ENCODE results near the gene MAST4. TPM values are rescaled to one million over a fixed set of nuclear protein-coding genes. Genes with fewer than 3 reads are reported as not detected.

MAST4 gene
- total RNA-seq, 5 donors from 2014 or later (not counting 1 experiment from before 2014, with no cell fraction given) = 26.1 to 35.5 (median 32.0) TPM

GRCh38 chr5:67061511-67061910 is 465.3 kb downstream of the MAST4 start:
- H3K27ac Mint-ChIP-seq = no peak overlapping the region
- CTCF ChIA-PET = interaction anchor here in 1 of 2 donors (0.7 kb wide), 1 partner anchor 9 kb away, joined by 4 read pairs; no protein-coding TSS in a partner anchor
- POLR2A ChIA-PET = interaction anchor here in 1 of 2 donors (0.6 kb wide), 1 partner anchor 672 kb away, joined by 6 read pairs; no protein-coding TSS in a partner anchor
- no CpG with 5 or more reads among the region's 1 CpG for whole genome bisulfite sequencing (ENCODE audit: insufficient coverage)
- peaks cover 17 to 26% (median 25%) of the 10 kb centered on the region in 3 donors for H3K4me1 Mint-ChIP-seq
- H3K27ac ChIP-seq (ENCODE audit: low read length) = no peak overlapping the region
- DNase-seq (no peak), ATAC-seq (replicated peaks in 1 of 4) (no peak)
- no peaks in the 10 kb centered on the region for H3K9me3 ChIP-seq
- H3K4me1 ChIP-seq (ENCODE audit: control insufficient read depth in 1 of 2, extremely low read depth in 1 of 2, insufficient read depth in 2 of 2, low read length in 2 of 2) = peaks cover 0 to 7% of the 10 kb centered on the region in 2 experiments
- H3K4me3 ChIP-seq (ENCODE audit: control insufficient read depth in 1 of 2, extremely low read depth in 1 of 2, low read length in 1 of 2) = no peak overlapping the region
- H3K9me3 Mint-ChIP-seq = no peaks in the 10 kb centered on the region
- H3K27me3 ChIP-seq (replicated peaks in 1 of 2; ENCODE audit: control insufficient read depth in 2 of 2, extremely low read depth in 1 of 2, insufficient read depth in 2 of 2, low read length in 1 of 2) = no peaks in the 10 kb centered on the region
- H3K4me3 Mint-ChIP-seq = no peak overlapping the region
- H3K36me3 Mint-ChIP-seq = peaks cover 47% of the 10 kb centered on the region
- H3K27me3 Mint-ChIP-seq = no peaks in the 10 kb centered on the region
- peaks cover 0 to 7% of the 10 kb centered on the region in 2 donors for H3K36me3 ChIP-seq (ENCODE audit: control insufficient read depth in 2 of 2, extremely low read depth in 1 of 2, insufficient read depth in 1 of 2, low read length in 1 of 2)

GRCh38 chr5:67063055-67063454 is 466.9 kb downstream of the MAST4 start:
- no peaks in the 10 kb centered on the region for H3K9me3 ChIP-seq
- Mint-ChIP-seq H3K36me3 (peaks cover 51% of the 10 kb centered on the region), H3K4me1 (peaks cover 17 to 26% (median 25%) of the 10 kb centered on the region in 3 donors), H3K9me3 (no peaks in the 10 kb centered on the region), H3K27me3 (no peaks in the 10 kb centered on the region), H3K4me3 (no peak overlapping the region), H3K27ac (no peak overlapping the region)
- POLR2A ChIA-PET = interaction anchor here in 1 of 2 donors (0.7 kb wide), 1 partner anchor 227 kb away, joined by 6 read pairs; no protein-coding TSS in a partner anchor
- WGBS (ENCODE audit: insufficient coverage) = no CpG with 5 or more reads among the region's 3 CpGs
- ATAC-seq (replicated peaks in 1 of 4) (no peak), DNase-seq (no peak)
- H3K4me3 ChIP-seq (ENCODE audit: control insufficient read depth in 1 of 2, extremely low read depth in 1 of 2, low read length in 1 of 2) = no peak overlapping the region
- CTCF ChIA-PET = interaction anchor here in 1 of 2 donors (0.7 kb wide), 1 partner anchor 94 kb away, joined by 3 read pairs; no protein-coding TSS in a partner anchor
- H3K27ac ChIP-seq (ENCODE audit: low read length) = no peak overlapping the region
- no peaks in the 10 kb centered on the region for H3K27me3 ChIP-seq (replicated peaks in 1 of 2; ENCODE audit: control insufficient read depth in 2 of 2, extremely low read depth in 1 of 2, insufficient read depth in 2 of 2, low read length in 1 of 2)
- H3K36me3 ChIP-seq (ENCODE audit: control insufficient read depth in 2 of 2, extremely low read depth in 1 of 2, insufficient read depth in 1 of 2, low read length in 1 of 2) = no peaks in the 10 kb centered on the region
- H3K4me1 ChIP-seq (ENCODE audit: control insufficient read depth in 1 of 2, extremely low read depth in 1 of 2, insufficient read depth in 2 of 2, low read length in 2 of 2) = peaks cover 0 to 7% of the 10 kb centered on the region in 2 experiments

GRCh38 chr5:67063791-67064190 is 467.6 kb downstream of the MAST4 start:
- peaks cover 17 to 26% (median 25%) of the 10 kb centered on the region in 3 donors for H3K4me1 Mint-ChIP-seq

GRCh38 chr5:67065237-67065636 is 469.0 kb downstream of the MAST4 start:
- CTCF ChIA-PET = no interaction called here
- ATAC-seq (replicated peaks in 1 of 4) = no peak

More at GRCh38 chr5:67063791-67064190, 467.6 kb downstream of the MAST4 start:
- WGBS (ENCODE audit: insufficient coverage) = 93% methylated on average over 3 of the region's 3 CpGs
- POLR2A ChIA-PET = no interaction called here
- Histone ChIP-seq H3K4me1 (ENCODE audit: control insufficient read depth in 1 of 2, extremely low read depth in 1 of 2, insufficient read depth in 2 of 2, low read length in 2 of 2) (peaks cover 0 to 7% of the 10 kb centered on the region in 2 experiments), H3K9me3 (no peaks in the 10 kb centered on the region), H3K4me3 (ENCODE audit: control insufficient read depth in 1 of 2, extremely low read depth in 1 of 2, low read length in 1 of 2) (no peak overlapping the region), H3K27ac (ENCODE audit: low read length) (no peak overlapping the region), H3K27me3 (replicated peaks in 1 of 2; ENCODE audit: control insufficient read depth in 2 of 2, extremely low read depth in 1 of 2, insufficient read depth in 2 of 2, low read length in 1 of 2) (no peaks in the 10 kb centered on the region), H3K36me3 (ENCODE audit: control insufficient read depth in 2 of 2, extremely low read depth in 1 of 2, insufficient read depth in 1 of 2, low read length in 1 of 2) (no peaks in the 10 kb centered on the region)
- Mint-ChIP-seq H3K9me3 (no peaks in the 10 kb centered on the region), H3K27ac (no peak overlapping the region), H3K27me3 (no peaks in the 10 kb centered on the region), H3K36me3 (peaks cover 50% of the 10 kb centered on the region), H3K4me3 (no peak overlapping the region)
- no peak for ATAC-seq (replicated peaks in 1 of 4)
- CTCF ChIA-PET = no interaction called here
- DNase-seq = no peak

GRCh38 chr5:67065696-67066095 is 469.5 kb downstream of the MAST4 start:
- Mint-ChIP-seq H3K27me3 (no peaks in the 10 kb centered on the region), H3K4me1 (peaks cover 15 to 26% (median 24%) of the 10 kb centered on the region in 3 donors), H3K27ac (no peak overlapping the region), H3K9me3 (no peaks in the 10 kb centered on the region), H3K4me3 (no peak overlapping the region), H3K36me3 (peaks cover 36% of the 10 kb centered on the region)
- Histone ChIP-seq H3K9me3 (no peaks in the 10 kb centered on the region), H3K36me3 (ENCODE audit: control insufficient read depth in 2 of 2, extremely low read depth in 1 of 2, insufficient read depth in 1 of 2, low read length in 1 of 2) (no peaks in the 10 kb centered on the region), H3K27me3 (replicated peaks in 1 of 2; ENCODE audit: control insufficient read depth in 2 of 2, extremely low read depth in 1 of 2, insufficient read depth in 2 of 2, low read length in 1 of 2) (no peaks in the 10 kb centered on the region), H3K4me1 (ENCODE audit: control insufficient read depth in 1 of 2, extremely low read depth in 1 of 2, insufficient read depth in 2 of 2, low read length in 2 of 2) (peaks cover 0 to 7% of the 10 kb centered on the region in 2 experiments), H3K27ac (ENCODE audit: low read length) (no peak overlapping the region), H3K4me3 (ENCODE audit: control insufficient read depth in 1 of 2, extremely low read depth in 1 of 2, low read length in 1 of 2) (no peak overlapping the region)
- POLR2A ChIA-PET = interaction anchor here in 1 of 2 donors (0.5 to 0.6 kb wide), 2 partner anchors 9 to 125 kb away, joined by 3 read pairs; no protein-coding TSS in a partner anchor
- WGBS (ENCODE audit: insufficient coverage) = no CpG with 5 or more reads among the region's 1 CpG
- CTCF ChIA-PET = no interaction called here
- ATAC-seq (replicated peaks in 1 of 4) (peak in 2 of 4 experiments; percentile 29 to 53), DNase-seq (peak in 1 of 35 experiments; percentile 2)

More at GRCh38 chr5:67065237-67065636, 469.0 kb downstream of the MAST4 start:
- 63% methylated on average over 2 of the region's 4 CpGs for WGBS (ENCODE audit: insufficient coverage)
- no peak for DNase-seq
- Histone ChIP-seq H3K9me3 (no peaks in the 10 kb centered on the region), H3K27me3 (replicated peaks in 1 of 2; ENCODE audit: control insufficient read depth in 2 of 2, extremely low read depth in 1 of 2, insufficient read depth in 2 of 2, low read length in 1 of 2) (no peaks in the 10 kb centered on the region), H3K36me3 (ENCODE audit: control insufficient read depth in 2 of 2, extremely low read depth in 1 of 2, insufficient read depth in 1 of 2, low read length in 1 of 2) (no peaks in the 10 kb centered on the region), H3K4me1 (ENCODE audit: control insufficient read depth in 1 of 2, extremely low read depth in 1 of 2, insufficient read depth in 2 of 2, low read length in 2 of 2) (peaks cover 0 to 7% of the 10 kb centered on the region in 2 experiments), H3K4me3 (ENCODE audit: control insufficient read depth in 1 of 2, extremely low read depth in 1 of 2, low read length in 1 of 2) (no peak overlapping the region), H3K27ac (ENCODE audit: low read length) (no peak overlapping the region)
- POLR2A ChIA-PET = interaction anchor here in 1 of 2 donors (0.5 kb wide), 1 partner anchor 9 kb away, joined by 3 read pairs; no protein-coding TSS in a partner anchor
- Mint-ChIP-seq H3K27ac (no peak overlapping the region), H3K36me3 (peaks cover 38% of the 10 kb centered on the region), H3K27me3 (no peaks in the 10 kb centered on the region), H3K4me3 (no peak overlapping the region), H3K4me1 (peaks cover 15 to 26% (median 24%) of the 10 kb centered on the region in 3 donors), H3K9me3 (no peaks in the 10 kb centered on the region)

GRCh38 chr5:67066815-67067214 is 470.6 kb downstream of the MAST4 start:
- peaks cover 0 to 7% of the 10 kb centered on the region in 2 experiments for H3K4me1 ChIP-seq (ENCODE audit: control insufficient read depth in 1 of 2, extremely low read depth in 1 of 2, insufficient read depth in 2 of 2, low read length in 2 of 2)
- no peaks in the 10 kb centered on the region for H3K27me3 Mint-ChIP-seq
- H3K27ac ChIP-seq (ENCODE audit: low read length) = no peak overlapping the region
- ATAC-seq (replicated peaks in 1 of 4) (no peak), DNase-seq (no peak)
- ChIA-PET CTCF (no interaction called here), POLR2A (interaction anchor here in 1 of 2 donors (0.5 kb wide), 1 partner anchor 109 kb away, joined by 3 read pairs; no protein-coding TSS in a partner anchor)
- H3K4me3 ChIP-seq (ENCODE audit: control insufficient read depth in 1 of 2, extremely low read depth in 1 of 2, low read length in 1 of 2) = no peak overlapping the region
- peaks cover 15 to 20% (median 20%) of the 10 kb centered on the region in 3 donors for H3K4me1 Mint-ChIP-seq
- WGBS (ENCODE audit: insufficient coverage) = no CpG with 5 or more reads among the region's 1 CpG
- no peaks in the 10 kb centered on the region for H3K9me3 Mint-ChIP-seq
- no peak overlapping the region for H3K4me3 Mint-ChIP-seq
- no peaks in the 10 kb centered on the region for H3K36me3 ChIP-seq (ENCODE audit: control insufficient read depth in 2 of 2, extremely low read depth in 1 of 2, insufficient read depth in 1 of 2, low read length in 1 of 2)
- H3K36me3 Mint-ChIP-seq = peaks cover 30% of the 10 kb centered on the region
- H3K27me3 ChIP-seq (replicated peaks in 1 of 2; ENCODE audit: control insufficient read depth in 2 of 2, extremely low read depth in 1 of 2, insufficient read depth in 2 of 2, low read length in 1 of 2) = no peaks in the 10 kb centered on the region
- no peaks in the 10 kb centered on the region for H3K9me3 ChIP-seq
- no peak overlapping the region for H3K27ac Mint-ChIP-seq
